Liver (tissue), 3 donors: ENCODE measurements around the gene CFAP57.

ENCODE experiments used
- CTCF ChIP-seq: fragments of 150-350 bp; IDR thresholded peaks from 2 replicates; pipeline ENCODE4 v1.5.1; 2017; ENCODE audit warnings: improper control_type of control experiment, low read depth, low read length; ENCODE audit not compliant: missing input control
- HNF4A ChIP-seq, 2 donors: conservative IDR thresholded peaks; 2 replicates each; pipeline ENCODE4 v1.6.1; 2016; ENCODE audit warnings: antibody characterized with exemption in 2 of 2, mild to moderate bottlenecking in 2 of 2
- TAF1 ChIP-seq: conservative IDR thresholded peaks from 2 replicates; pipeline ENCODE4 v1.6.1; 2016; ENCODE audit warnings: antibody characterized with exemption, mild to moderate bottlenecking
- donor health status: healthy.
- donor health status: healthy.

DNA sequence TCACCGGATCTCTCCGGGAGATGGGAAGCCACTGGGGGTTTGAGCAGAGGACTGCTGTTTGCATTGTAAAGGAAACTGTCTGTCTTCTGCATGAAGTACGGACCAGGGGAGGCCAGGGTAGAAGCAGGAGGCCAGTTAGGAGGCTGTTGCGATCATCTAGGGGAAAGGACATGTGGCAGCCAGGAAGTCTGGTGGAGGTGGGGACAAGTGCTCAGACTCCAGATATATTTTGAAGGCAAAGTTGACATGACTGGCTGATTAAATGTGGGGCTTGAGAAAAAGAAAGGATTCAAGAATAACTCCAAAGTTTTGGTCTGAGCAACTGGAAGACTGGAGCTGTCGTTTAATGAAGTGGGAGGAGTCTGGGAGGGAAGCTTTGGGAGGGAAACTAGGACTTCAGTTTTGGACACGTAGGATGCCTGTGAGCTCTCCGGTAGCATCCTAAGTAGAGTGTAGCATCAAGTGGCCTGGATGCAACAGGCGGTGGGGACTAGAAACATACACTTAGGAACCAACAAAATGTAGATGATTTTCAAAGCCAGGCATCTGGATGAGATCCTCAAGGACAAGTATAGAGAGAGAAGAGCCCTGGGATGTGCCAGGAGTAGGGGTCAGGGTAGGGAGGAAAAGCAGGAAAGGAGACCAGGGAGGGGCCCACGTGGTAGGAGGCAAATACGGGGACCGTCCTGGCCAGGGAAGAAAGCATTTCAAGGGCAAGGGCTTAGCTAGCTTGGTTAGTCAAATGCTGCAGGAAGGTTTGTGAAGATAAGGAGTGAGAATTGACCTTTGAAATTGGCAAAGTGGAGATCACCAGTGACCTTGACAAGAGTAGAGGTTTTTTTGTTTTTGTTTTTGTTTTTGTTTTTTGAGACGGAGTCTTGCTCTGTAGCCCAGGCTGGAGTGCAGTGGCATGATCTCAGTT, 116.9 kb downstream of the CFAP57 start:
- TF ChIP-seq HNF4A (conservative IDR thresholded peaks at IDR 0.05), result no peak
- TF ChIP-seq CTCF, result no peak
- TF ChIP-seq TAF1, result no peak
